Measurements from ENCODE around the gene ARID1B.

DNA sequence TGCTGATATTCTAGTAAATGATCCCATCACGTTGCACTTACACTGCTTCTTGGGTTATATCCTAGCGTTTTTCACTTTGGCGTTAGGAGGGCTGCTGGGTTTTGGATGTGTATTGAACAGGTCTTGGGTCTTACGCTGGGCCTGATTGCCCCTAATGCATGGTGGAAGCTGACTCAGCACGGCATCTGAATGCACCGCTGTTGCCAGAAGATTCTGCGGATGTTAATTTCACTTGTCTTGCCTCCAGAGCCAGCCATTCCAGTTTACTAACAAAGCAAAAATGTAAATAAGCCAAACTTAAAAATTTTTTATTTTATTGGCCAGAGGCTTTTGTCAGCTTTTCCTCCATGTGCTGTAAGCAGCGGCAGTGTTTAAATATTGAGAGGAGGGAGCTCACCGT, 312.7 kb downstream of the ARID1B start:
- TF ChIP-seq ZNF514 (tag by site-specific recombination; IDR thresholded peaks at IDR 0.05) (no peak), SP2 (tag by site-specific recombination; IDR thresholded peaks at IDR 0.05) (no peak), ZNF24 (tag by site-specific recombination; IDR thresholded peaks at IDR 0.05) (no peak)
- TF ChIP-seq, protein P1, sequence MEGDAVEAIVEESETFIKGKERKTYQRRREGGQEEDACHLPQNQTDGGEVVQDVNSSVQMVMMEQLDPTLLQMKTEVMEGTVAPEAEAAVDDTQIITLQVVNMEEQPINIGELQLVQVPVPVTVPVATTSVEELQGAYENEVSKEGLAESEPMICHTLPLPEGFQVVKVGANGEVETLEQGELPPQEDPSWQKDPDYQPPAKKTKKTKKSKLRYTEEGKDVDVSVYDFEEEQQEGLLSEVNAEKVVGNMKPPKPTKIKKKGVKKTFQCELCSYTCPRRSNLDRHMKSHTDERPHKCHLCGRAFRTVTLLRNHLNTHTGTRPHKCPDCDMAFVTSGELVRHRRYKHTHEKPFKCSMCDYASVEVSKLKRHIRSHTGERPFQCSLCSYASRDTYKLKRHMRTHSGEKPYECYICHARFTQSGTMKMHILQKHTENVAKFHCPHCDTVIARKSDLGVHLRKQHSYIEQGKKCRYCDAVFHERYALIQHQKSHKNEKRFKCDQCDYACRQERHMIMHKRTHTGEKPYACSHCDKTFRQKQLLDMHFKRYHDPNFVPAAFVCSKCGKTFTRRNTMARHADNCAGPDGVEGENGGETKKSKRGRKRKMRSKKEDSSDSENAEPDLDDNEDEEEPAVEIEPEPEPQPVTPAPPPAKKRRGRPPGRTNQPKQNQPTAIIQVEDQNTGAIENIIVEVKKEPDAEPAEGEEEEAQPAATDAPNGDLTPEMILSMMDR (tag by site-specific recombination; IDR thresholded peaks at IDR 0.05), result no peak
- TF ChIP-seq, protein P2, sequence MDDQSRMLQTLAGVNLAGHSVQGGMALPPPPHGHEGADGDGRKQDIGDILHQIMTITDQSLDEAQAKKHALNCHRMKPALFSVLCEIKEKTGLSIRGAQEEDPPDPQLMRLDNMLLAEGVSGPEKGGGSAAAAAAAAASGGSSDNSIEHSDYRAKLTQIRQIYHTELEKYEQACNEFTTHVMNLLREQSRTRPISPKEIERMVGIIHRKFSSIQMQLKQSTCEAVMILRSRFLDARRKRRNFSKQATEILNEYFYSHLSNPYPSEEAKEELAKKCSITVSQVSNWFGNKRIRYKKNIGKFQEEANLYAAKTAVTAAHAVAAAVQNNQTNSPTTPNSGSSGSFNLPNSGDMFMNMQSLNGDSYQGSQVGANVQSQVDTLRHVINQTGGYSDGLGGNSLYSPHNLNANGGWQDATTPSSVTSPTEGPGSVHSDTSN (CRISPR knock-in tag; IDR thresholded peaks at IDR 0.05), result no peak
- TF ChIP-seq, protein P3, sequence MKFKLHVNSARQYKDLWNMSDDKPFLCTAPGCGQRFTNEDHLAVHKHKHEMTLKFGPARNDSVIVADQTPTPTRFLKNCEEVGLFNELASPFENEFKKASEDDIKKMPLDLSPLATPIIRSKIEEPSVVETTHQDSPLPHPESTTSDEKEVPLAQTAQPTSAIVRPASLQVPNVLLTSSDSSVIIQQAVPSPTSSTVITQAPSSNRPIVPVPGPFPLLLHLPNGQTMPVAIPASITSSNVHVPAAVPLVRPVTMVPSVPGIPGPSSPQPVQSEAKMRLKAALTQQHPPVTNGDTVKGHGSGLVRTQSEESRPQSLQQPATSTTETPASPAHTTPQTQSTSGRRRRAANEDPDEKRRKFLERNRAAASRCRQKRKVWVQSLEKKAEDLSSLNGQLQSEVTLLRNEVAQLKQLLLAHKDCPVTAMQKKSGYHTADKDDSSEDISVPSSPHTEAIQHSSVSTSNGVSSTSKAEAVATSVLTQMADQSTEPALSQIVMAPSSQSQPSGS (tag by site-specific recombination; IDR thresholded peaks at IDR 0.05; ENCODE audit: low read depth), result no peak

Measured in HEK293 (cell line).